ENCODE data around the gene OPCML. TPM values are rescaled to one million over a fixed set of nuclear protein-coding genes. Genes with fewer than 3 reads are reported as not detected.

OPCML gene
- total and polyA plus RNA-seq, 9 donors: 0.59 to 3.5 (median 1.5) TPM

DNA sequence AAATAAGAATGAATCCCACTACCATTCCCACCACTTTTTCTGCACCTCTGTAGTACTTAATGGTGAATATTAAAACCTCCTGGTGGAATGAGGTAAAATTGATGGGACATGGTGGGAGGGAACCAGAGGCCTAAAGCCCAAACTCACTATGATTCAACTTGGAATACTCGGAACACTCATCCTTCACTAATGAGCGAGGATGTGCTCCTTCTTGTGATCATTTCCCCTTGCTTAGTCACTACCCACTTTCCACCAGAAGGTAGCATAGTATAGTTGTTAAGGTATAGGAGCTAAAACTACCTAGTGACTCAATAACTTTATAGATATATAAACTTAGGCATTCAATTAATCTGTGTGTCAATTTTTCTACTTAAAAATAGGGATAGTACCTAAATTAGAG, 728.9 kb downstream of the OPCML start:
- Histone ChIP-seq H3K4me3 (ENCODE audit: low read length) (no peak overlapping the region), H3K27ac (ENCODE audit: low read length) (no peak overlapping the region), H3K27me3 (ENCODE audit: control insufficient read depth, insufficient read depth, low read length) (no peaks in the 10 kb centered on the region), H3K36me3 (ENCODE audit: control insufficient read depth, insufficient read depth, low read length) (no peaks in the 10 kb centered on the region), H3K4me1 (ENCODE audit: control insufficient read depth, insufficient read depth, low read length) (no peaks in the 10 kb centered on the region), H3K9me3 (replicated peaks; ENCODE audit: control insufficient read depth, low read depth, low read length) (no peaks in the 10 kb centered on the region)
- WGBS (ENCODE audit: insufficient coverage): no CpG with 5 or more reads among the region's 2 CpGs
- DNase-seq: no peak

DNA sequence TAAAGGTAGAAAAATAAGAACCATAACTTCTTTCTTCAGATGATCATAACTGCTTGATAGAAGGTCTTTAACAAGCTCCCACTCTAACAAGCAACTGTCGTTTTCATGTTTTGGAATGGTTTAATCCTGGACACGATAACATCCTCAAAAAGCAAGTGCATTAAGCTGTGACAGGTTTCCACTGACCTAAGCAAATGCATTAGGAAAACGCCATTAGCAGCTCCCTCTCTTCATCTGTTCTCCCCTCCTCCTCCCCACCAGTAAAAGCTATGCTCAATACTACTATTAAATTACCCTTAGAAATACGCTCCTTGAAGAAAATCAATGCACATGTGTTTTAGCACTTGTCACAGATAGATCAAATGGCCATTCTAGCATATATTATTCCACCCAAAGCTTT, 729.4 kb downstream of the OPCML start:
- H3K36me3 ChIP-seq (ENCODE audit: control insufficient read depth, insufficient read depth, low read length): no peaks in the 10 kb centered on the region
- no peaks in the 10 kb centered on the region for H3K27me3 ChIP-seq (ENCODE audit: control insufficient read depth, insufficient read depth, low read length)
- DNase-seq: no peak
- no peak overlapping the region for H3K27ac ChIP-seq (ENCODE audit: low read length)
- H3K4me3 ChIP-seq (ENCODE audit: low read length): no peak overlapping the region
- 45% methylated on average over 3 of the region's 4 CpGs for WGBS (ENCODE audit: insufficient coverage)
- no peaks in the 10 kb centered on the region for H3K9me3 ChIP-seq (replicated peaks; ENCODE audit: control insufficient read depth, low read depth, low read length)
- no peaks in the 10 kb centered on the region for H3K4me1 ChIP-seq (ENCODE audit: control insufficient read depth, insufficient read depth, low read length)

DNA sequence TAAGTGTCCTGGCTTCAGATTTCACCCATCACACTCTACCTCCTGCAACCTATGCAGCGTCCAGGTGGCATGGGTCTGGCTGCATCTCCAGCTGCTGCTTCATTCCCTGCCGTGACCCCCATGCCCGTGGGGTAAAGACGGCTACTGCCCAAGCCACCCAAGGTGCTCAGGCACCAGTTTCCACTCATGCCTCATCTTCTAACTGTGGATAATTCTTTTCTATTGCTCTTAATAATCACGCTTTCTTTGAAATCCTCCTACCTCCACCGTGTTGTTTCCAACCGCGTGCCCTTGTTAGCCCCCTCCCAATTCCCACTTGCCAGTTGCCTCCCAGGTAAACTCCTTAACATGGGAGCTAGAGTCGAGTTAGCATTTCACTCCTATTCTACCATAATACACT, 738.5 kb downstream of the OPCML start:
- Histone ChIP-seq H3K4me3 (ENCODE audit: low read length) (no peak overlapping the region), H3K9me3 (replicated peaks; ENCODE audit: control insufficient read depth, low read depth, low read length) (no peaks in the 10 kb centered on the region), H3K36me3 (ENCODE audit: control insufficient read depth, insufficient read depth, low read length) (no peaks in the 10 kb centered on the region), H3K27me3 (ENCODE audit: control insufficient read depth, insufficient read depth, low read length) (peaks cover 6% of the 10 kb centered on the region), H3K27ac (ENCODE audit: low read length) (no peak overlapping the region), H3K4me1 (ENCODE audit: control insufficient read depth, insufficient read depth, low read length) (no peaks in the 10 kb centered on the region)
- DNase-seq: no peak
- WGBS (ENCODE audit: insufficient coverage): 65% methylated on average over 8 of the region's 9 CpGs

DNA sequence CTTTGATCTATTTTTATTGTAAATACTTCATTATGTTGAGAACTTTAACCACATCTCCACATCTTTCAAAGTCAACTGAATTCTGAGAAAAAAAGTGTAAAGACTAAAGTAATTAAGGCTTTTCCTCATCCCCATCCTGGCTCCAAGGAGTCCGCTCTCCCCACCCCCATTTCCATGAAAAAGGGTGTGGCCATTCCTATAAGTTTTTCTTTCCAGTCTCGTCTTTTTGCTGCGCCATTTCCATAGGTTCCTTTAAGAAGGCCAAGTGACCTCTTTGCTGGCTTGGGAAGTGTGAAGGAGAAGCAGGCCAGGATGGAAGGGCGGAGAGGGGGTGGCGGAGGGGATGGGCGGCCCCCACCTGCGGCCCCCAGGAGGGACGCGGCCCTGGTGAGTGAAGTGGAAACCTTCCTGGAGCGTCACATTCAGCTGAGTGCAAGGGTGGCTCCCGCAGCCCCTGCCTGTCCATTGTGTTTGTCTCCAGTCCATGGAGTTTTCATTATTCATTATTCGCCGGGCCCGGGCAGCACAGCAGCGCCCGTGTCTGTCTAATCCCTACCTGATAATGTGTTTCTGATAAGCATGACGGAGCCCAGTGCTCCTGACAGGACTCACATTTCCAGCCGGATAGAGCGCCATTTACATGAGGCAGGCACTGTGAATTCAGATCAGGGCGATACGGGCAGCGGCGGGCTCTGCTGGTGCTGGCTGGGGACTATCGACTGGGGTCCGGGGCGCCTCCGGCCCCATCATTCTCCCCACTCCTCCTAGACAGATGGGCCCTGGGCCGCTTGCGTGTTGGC, 739.8 kb downstream of the OPCML start:
- WGBS (ENCODE audit: insufficient coverage): 72% methylated on average over 24 of the region's 29 CpGs
- Histone ChIP-seq H3K4me3 (ENCODE audit: low read length) (no peak overlapping the region), H3K27me3 (ENCODE audit: control insufficient read depth, insufficient read depth, low read length) (peaks cover 6% of the 10 kb centered on the region)

DNA sequence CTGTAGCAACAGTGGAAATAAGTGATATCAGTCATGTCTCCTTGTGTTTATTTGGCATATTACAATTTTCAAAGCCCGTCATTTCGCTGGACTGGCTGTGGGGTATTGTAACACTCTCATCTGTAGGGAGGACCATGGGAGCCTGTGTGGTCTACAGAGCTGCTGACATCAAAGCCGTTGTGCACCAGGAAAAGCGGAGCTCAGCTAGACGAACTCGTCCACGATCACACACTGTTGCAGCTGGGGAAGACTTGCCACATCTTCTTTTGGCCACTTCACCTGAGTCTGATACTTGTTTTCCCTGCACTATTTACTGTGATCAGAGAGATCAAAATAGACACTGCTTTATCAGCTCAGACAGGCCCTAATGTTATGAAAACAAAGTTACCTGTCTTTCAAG, 741.3 kb downstream of the OPCML start:
- no peak overlapping the region for H3K4me3 ChIP-seq (ENCODE audit: low read length)
- no peaks in the 10 kb centered on the region for H3K4me1 ChIP-seq (ENCODE audit: control insufficient read depth, insufficient read depth, low read length)
- no peaks in the 10 kb centered on the region for H3K9me3 ChIP-seq (replicated peaks; ENCODE audit: control insufficient read depth, low read depth, low read length)
- H3K27ac ChIP-seq (ENCODE audit: low read length): no peak overlapping the region
- WGBS (ENCODE audit: insufficient coverage): 70% methylated on average over 7 of the region's 7 CpGs
- H3K36me3 ChIP-seq (ENCODE audit: control insufficient read depth, insufficient read depth, low read length): no peaks in the 10 kb centered on the region
- peaks cover 6% of the 10 kb centered on the region for H3K27me3 ChIP-seq (ENCODE audit: control insufficient read depth, insufficient read depth, low read length)
- DNase-seq: no peak

More for the DNA sequence above, 739.8 kb downstream of the OPCML start:
- no peak for DNase-seq
- Histone ChIP-seq H3K4me1 (ENCODE audit: control insufficient read depth, insufficient read depth, low read length) (no peaks in the 10 kb centered on the region), H3K27ac (ENCODE audit: low read length) (no peak overlapping the region), H3K36me3 (ENCODE audit: control insufficient read depth, insufficient read depth, low read length) (no peaks in the 10 kb centered on the region), H3K9me3 (replicated peaks; ENCODE audit: control insufficient read depth, low read depth, low read length) (no peaks in the 10 kb centered on the region)

DNA sequence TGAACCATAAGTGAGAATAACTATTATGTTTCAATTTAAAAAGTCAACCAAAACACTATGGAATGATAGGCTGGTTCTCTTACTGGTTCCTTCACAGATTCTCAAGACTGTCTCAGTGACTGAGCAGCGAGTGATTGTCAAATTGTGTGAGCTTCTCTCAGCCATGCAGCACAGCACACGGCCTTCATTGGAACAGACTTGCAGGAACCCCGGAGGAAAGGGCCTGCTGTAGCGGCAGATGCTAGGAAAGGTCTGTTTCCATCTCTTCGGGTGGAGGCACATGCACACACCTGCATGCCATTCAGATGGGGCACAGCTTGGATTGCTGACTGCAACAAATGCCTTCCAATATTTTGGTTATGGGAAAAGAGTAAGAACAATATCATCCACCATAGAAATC, 741.8 kb downstream of the OPCML start:
- 87% methylated on average over 3 of the region's 5 CpGs for WGBS (ENCODE audit: insufficient coverage)
- Histone ChIP-seq H3K4me1 (ENCODE audit: control insufficient read depth, insufficient read depth, low read length) (no peaks in the 10 kb centered on the region), H3K27ac (ENCODE audit: low read length) (no peak overlapping the region), H3K27me3 (ENCODE audit: control insufficient read depth, insufficient read depth, low read length) (peaks cover 6% of the 10 kb centered on the region), H3K36me3 (ENCODE audit: control insufficient read depth, insufficient read depth, low read length) (no peaks in the 10 kb centered on the region), H3K9me3 (replicated peaks; ENCODE audit: control insufficient read depth, low read depth, low read length) (no peaks in the 10 kb centered on the region), H3K4me3 (ENCODE audit: low read length) (no peak overlapping the region)
- no peak for DNase-seq

DNA sequence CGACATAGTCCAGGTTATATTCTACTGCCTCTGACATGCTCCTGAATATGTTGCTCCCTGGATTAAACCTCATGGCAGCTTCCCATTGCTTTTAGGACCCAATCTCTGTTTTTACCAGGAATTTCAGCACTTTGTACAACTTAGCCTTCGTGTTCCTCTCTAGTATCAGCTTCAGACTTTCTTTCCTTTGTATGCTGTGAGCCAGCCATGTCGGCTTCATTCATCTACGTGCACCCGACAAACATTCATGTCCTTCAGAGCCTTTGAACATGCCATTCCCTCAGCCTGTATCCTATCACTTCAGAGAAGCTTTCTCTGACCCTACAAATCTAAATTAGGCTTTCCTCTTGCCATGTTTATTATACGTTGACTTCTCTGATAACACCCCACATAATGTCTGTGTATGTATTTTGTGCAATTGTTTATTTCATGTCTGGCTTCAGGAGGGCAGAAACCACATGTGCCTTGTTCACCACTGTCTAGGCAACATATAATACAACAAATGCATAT, 743.4 kb downstream of the OPCML start:
- 87% methylated on average over 5 of the region's 6 CpGs for WGBS (ENCODE audit: insufficient coverage)
- H3K4me3 ChIP-seq (ENCODE audit: low read length): no peak overlapping the region
- H3K27ac ChIP-seq (ENCODE audit: low read length): no peak overlapping the region
- H3K4me1 ChIP-seq (ENCODE audit: control insufficient read depth, insufficient read depth, low read length): no peaks in the 10 kb centered on the region
- no peak for DNase-seq
- H3K27me3 ChIP-seq (ENCODE audit: control insufficient read depth, insufficient read depth, low read length): peaks cover 6% of the 10 kb centered on the region
- no peaks in the 10 kb centered on the region for H3K36me3 ChIP-seq (ENCODE audit: control insufficient read depth, insufficient read depth, low read length)
- H3K9me3 ChIP-seq (replicated peaks; ENCODE audit: control insufficient read depth, low read depth, low read length): no peaks in the 10 kb centered on the region

DNA sequence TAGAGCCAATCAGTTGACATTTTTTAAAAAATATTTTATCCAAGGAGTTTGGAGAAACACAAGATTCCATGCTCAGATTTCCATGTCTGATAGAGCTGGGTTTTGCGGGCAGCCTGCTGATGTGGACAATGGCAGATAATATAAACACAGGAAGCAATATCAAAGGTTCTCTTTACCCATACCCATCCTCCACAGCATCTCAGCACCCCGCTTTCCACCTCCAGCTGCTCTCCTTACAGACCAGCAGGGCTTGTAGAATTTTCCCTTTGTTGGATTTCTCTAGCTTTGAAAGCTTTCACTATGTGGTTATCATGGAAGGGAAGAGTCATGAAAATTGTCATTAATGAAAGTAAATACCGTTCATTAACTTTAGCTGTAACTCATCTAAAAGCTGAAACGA, 746.4 kb downstream of the OPCML start:
- Histone ChIP-seq H3K36me3 (ENCODE audit: control insufficient read depth, insufficient read depth, low read length) (no peaks in the 10 kb centered on the region), H3K4me3 (ENCODE audit: low read length) (no peak overlapping the region), H3K27ac (ENCODE audit: low read length) (no peak overlapping the region), H3K27me3 (ENCODE audit: control insufficient read depth, insufficient read depth, low read length) (no peaks in the 10 kb centered on the region), H3K4me1 (ENCODE audit: control insufficient read depth, insufficient read depth, low read length) (no peaks in the 10 kb centered on the region), H3K9me3 (replicated peaks; ENCODE audit: control insufficient read depth, low read depth, low read length) (no peaks in the 10 kb centered on the region)
- no peak for DNase-seq
- WGBS (ENCODE audit: insufficient coverage): no CpG with 5 or more reads among the region's 4 CpGs

DNA sequence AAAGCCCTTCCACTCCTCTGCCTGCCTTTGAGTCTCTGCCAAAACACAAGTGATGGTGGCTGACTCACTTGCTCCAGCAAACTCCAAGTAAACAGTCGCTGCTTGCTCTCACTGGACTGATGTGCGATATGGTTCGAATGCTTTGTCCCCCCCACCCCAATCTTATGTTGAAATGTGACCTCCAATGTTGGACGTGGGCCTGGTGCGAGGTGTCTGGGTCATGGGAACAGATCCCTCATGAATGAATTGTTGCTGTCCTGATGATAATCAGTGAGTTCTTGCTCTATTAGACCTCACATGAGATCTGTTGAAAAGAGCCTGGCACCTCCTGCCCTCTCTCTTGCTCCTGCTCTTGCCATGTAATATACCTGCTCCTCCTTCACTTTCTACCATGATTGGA, 747.9 kb downstream of the OPCML start:
- Histone ChIP-seq H3K4me1 (ENCODE audit: control insufficient read depth, insufficient read depth, low read length) (no peaks in the 10 kb centered on the region), H3K9me3 (replicated peaks; ENCODE audit: control insufficient read depth, low read depth, low read length) (no peaks in the 10 kb centered on the region), H3K27ac (ENCODE audit: low read length) (no peak overlapping the region), H3K27me3 (ENCODE audit: control insufficient read depth, insufficient read depth, low read length) (no peaks in the 10 kb centered on the region), H3K36me3 (ENCODE audit: control insufficient read depth, insufficient read depth, low read length) (no peaks in the 10 kb centered on the region), H3K4me3 (ENCODE audit: low read length) (no peak overlapping the region)
- WGBS (ENCODE audit: insufficient coverage): 80% methylated on average over 5 of the region's 5 CpGs
- DNase-seq: no peak

DNA sequence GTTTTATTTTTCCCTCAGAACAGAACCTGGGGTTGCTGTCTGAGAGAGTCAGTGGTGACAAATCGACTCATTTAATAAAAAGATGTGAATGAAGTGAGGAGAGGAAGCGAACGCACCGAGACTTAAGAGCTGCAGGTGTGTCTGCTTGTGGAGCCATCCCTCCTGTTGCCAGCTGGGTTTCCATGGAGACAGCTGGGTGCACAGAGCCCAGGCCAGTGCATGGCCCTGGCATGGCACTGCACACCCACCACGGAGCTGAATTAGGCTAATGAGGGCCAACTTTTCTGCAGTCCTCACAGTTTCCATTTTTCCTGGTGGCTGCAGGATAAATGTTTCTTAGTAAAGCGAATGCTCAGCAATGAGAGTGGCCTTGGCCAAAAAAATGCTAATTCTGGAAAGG, 750.2 kb downstream of the OPCML start:
- Histone ChIP-seq H3K9me3 (replicated peaks; ENCODE audit: control insufficient read depth, low read depth, low read length) (no peaks in the 10 kb centered on the region), H3K27ac (ENCODE audit: low read length) (no peak overlapping the region), H3K36me3 (ENCODE audit: control insufficient read depth, insufficient read depth, low read length) (no peaks in the 10 kb centered on the region), H3K4me1 (ENCODE audit: control insufficient read depth, insufficient read depth, low read length) (no peaks in the 10 kb centered on the region), H3K4me3 (ENCODE audit: low read length) (no peak overlapping the region), H3K27me3 (ENCODE audit: control insufficient read depth, insufficient read depth, low read length) (no peaks in the 10 kb centered on the region)
- WGBS (ENCODE audit: insufficient coverage): 50% methylated on average over 4 of the region's 6 CpGs
- no peak for DNase-seq

All from muscle of leg (tissue), 11 donors.